ENCODE data around the gene ONECUT1.
A peak's percentile ranks its signal among the peaks of the same experiment; 100 is the strongest.

The ONECUT1 gene

GRCh38 chr15:52762621-52763020 is 27.5 kb downstream of the ONECUT1 start:
- Histone ChIP-seq H3K4me1 (ENCODE audit: control insufficient read depth, insufficient read depth, low read length) (no peaks in the 10 kb centered on the region), H3K9ac (ENCODE audit: low read depth, low read length) (no peak overlapping the region), H3K4me3 (ENCODE audit: low read depth, low read length) (no peak overlapping the region), H3K9me3 (ENCODE audit: control insufficient read depth, insufficient read depth, low read length) (no peaks in the 10 kb centered on the region), H3K27me3 (ENCODE audit: control insufficient read depth, insufficient read depth, low read length) (no peaks in the 10 kb centered on the region), H3K36me3 (ENCODE audit: control insufficient read depth, insufficient read depth, low read length) (no peaks in the 10 kb centered on the region)

GRCh38 chr15:52760562-52760961 is 29.6 kb downstream of the ONECUT1 start:
- H3K9me3 ChIP-seq (ENCODE audit: control insufficient read depth, insufficient read depth, low read length): no peaks in the 10 kb centered on the region
- no peaks in the 10 kb centered on the region for H3K4me1 ChIP-seq (ENCODE audit: control insufficient read depth, insufficient read depth, low read length)
- H3K9ac ChIP-seq (ENCODE audit: low read depth, low read length): no peak overlapping the region
- H3K36me3 ChIP-seq (ENCODE audit: control insufficient read depth, insufficient read depth, low read length): no peaks in the 10 kb centered on the region
- no peaks in the 10 kb centered on the region for H3K27me3 ChIP-seq (ENCODE audit: control insufficient read depth, insufficient read depth, low read length)
- no peak overlapping the region for H3K4me3 ChIP-seq (ENCODE audit: low read depth, low read length)

GRCh38 chr15:52759969-52760368 is 30.2 kb downstream of the ONECUT1 start:
- H3K9me3 ChIP-seq (ENCODE audit: control insufficient read depth, insufficient read depth, low read length): no peaks in the 10 kb centered on the region
- no peak overlapping the region for H3K4me3 ChIP-seq (ENCODE audit: low read depth, low read length)
- H3K36me3 ChIP-seq (ENCODE audit: control insufficient read depth, insufficient read depth, low read length): no peaks in the 10 kb centered on the region
- H3K9ac ChIP-seq (ENCODE audit: low read depth, low read length): no peak overlapping the region
- H3K27me3 ChIP-seq (ENCODE audit: control insufficient read depth, insufficient read depth, low read length): no peaks in the 10 kb centered on the region
- H3K4me1 ChIP-seq (ENCODE audit: control insufficient read depth, insufficient read depth, low read length): no peaks in the 10 kb centered on the region

GRCh38 chr15:52757496-52757895 is 32.6 kb downstream of the ONECUT1 start:
- peaks cover 9% of the 10 kb centered on the region for H3K4me1 ChIP-seq (ENCODE audit: control insufficient read depth, insufficient read depth, low read length)
- H3K9me3 ChIP-seq (ENCODE audit: control insufficient read depth, insufficient read depth, low read length): no peaks in the 10 kb centered on the region
- H3K4me3 ChIP-seq (ENCODE audit: low read depth, low read length): no peak overlapping the region
- H3K9ac ChIP-seq (ENCODE audit: low read depth, low read length): no peak overlapping the region
- no peaks in the 10 kb centered on the region for H3K27me3 ChIP-seq (ENCODE audit: control insufficient read depth, insufficient read depth, low read length)
- H3K36me3 ChIP-seq (ENCODE audit: control insufficient read depth, insufficient read depth, low read length): no peaks in the 10 kb centered on the region

- no peaks in the 10 kb centered on the region for H3K9me3 ChIP-seq (ENCODE audit: control insufficient read depth, insufficient read depth, low read length)
- no peaks in the 10 kb centered on the region for H3K36me3 ChIP-seq (ENCODE audit: control insufficient read depth, insufficient read depth, low read length)
- peaks cover 28% of the 10 kb centered on the region for H3K4me1 ChIP-seq (ENCODE audit: control insufficient read depth, insufficient read depth, low read length)
- H3K9ac ChIP-seq (ENCODE audit: low read depth, low read length): no peak overlapping the region
- no peak overlapping the region for H3K4me3 ChIP-seq (ENCODE audit: low read depth, low read length)
- no peaks in the 10 kb centered on the region for H3K27me3 ChIP-seq (ENCODE audit: control insufficient read depth, insufficient read depth, low read length)
These were observed 38.6 kb downstream of the ONECUT1 start for GRCh38 chr15:52751522-52751921.

- H3K27me3 ChIP-seq (ENCODE audit: control insufficient read depth, insufficient read depth, low read length): no peaks in the 10 kb centered on the region
- H3K36me3 ChIP-seq (ENCODE audit: control insufficient read depth, insufficient read depth, low read length): no peaks in the 10 kb centered on the region
- peaks cover 38% of the 10 kb centered on the region for H3K4me1 ChIP-seq (ENCODE audit: control insufficient read depth, insufficient read depth, low read length)
- no peak overlapping the region for H3K4me3 ChIP-seq (ENCODE audit: low read depth, low read length)
- no peaks in the 10 kb centered on the region for H3K9me3 ChIP-seq (ENCODE audit: control insufficient read depth, insufficient read depth, low read length)
- no peak overlapping the region for H3K9ac ChIP-seq (ENCODE audit: low read depth, low read length)
These were observed 40.9 kb downstream of the ONECUT1 start for GRCh38 chr15:52749258-52749657.

GRCh38 chr15:52746162-52746757 is 43.9 kb downstream of the ONECUT1 start:
- H3K9ac ChIP-seq (ENCODE audit: low read depth, low read length): peak overlapping the region; percentile 41
- peak overlapping the region; percentile 34 for H3K4me3 ChIP-seq (ENCODE audit: low read depth, low read length)
- H3K4me1 ChIP-seq (ENCODE audit: control insufficient read depth, insufficient read depth, low read length): peaks cover 23% of the 10 kb centered on the region
- H3K36me3 ChIP-seq (ENCODE audit: control insufficient read depth, insufficient read depth, low read length): no peaks in the 10 kb centered on the region
- H3K9me3 ChIP-seq (ENCODE audit: control insufficient read depth, insufficient read depth, low read length): no peaks in the 10 kb centered on the region
- H3K27me3 ChIP-seq (ENCODE audit: control insufficient read depth, insufficient read depth, low read length): no peaks in the 10 kb centered on the region

- Histone ChIP-seq H3K27me3 (ENCODE audit: control insufficient read depth, insufficient read depth, low read length) (no peaks in the 10 kb centered on the region), H3K36me3 (ENCODE audit: control insufficient read depth, insufficient read depth, low read length) (no peaks in the 10 kb centered on the region), H3K4me3 (ENCODE audit: low read depth, low read length) (peak overlapping the region; percentile 34), H3K9ac (ENCODE audit: low read depth, low read length) (peak overlapping the region; percentile 41), H3K9me3 (ENCODE audit: control insufficient read depth, insufficient read depth, low read length) (no peaks in the 10 kb centered on the region), H3K4me1 (ENCODE audit: control insufficient read depth, insufficient read depth, low read length) (peaks cover 20% of the 10 kb centered on the region)
These were observed 44.6 kb downstream of the ONECUT1 start for GRCh38 chr15:52745326-52746161.

GRCh38 chr15:52738311-52738710 is 51.8 kb downstream of the ONECUT1 start:
- Histone ChIP-seq H3K27me3 (ENCODE audit: control insufficient read depth, insufficient read depth, low read length) (no peaks in the 10 kb centered on the region), H3K9me3 (ENCODE audit: control insufficient read depth, insufficient read depth, low read length) (no peaks in the 10 kb centered on the region), H3K36me3 (ENCODE audit: control insufficient read depth, insufficient read depth, low read length) (no peaks in the 10 kb centered on the region), H3K4me3 (ENCODE audit: low read depth, low read length) (no peak overlapping the region), H3K9ac (ENCODE audit: low read depth, low read length) (no peak overlapping the region), H3K4me1 (ENCODE audit: control insufficient read depth, insufficient read depth, low read length) (peaks cover 4% of the 10 kb centered on the region)

- no peaks in the 10 kb centered on the region for H3K27me3 ChIP-seq (ENCODE audit: control insufficient read depth, insufficient read depth, low read length)
- H3K36me3 ChIP-seq (ENCODE audit: control insufficient read depth, insufficient read depth, low read length): no peaks in the 10 kb centered on the region
- peaks cover 9% of the 10 kb centered on the region for H3K4me1 ChIP-seq (ENCODE audit: control insufficient read depth, insufficient read depth, low read length)
- H3K4me3 ChIP-seq (ENCODE audit: low read depth, low read length): no peak overlapping the region
- no peak overlapping the region for H3K9ac ChIP-seq (ENCODE audit: low read depth, low read length)
- H3K9me3 ChIP-seq (ENCODE audit: control insufficient read depth, insufficient read depth, low read length): no peaks in the 10 kb centered on the region
These were observed 52.4 kb downstream of the ONECUT1 start for GRCh38 chr15:52737720-52738119.

GRCh38 chr15:52735231-52736089 is 54.7 kb downstream of the ONECUT1 start:
- Histone ChIP-seq H3K4me3 (ENCODE audit: low read depth, low read length) (no peak overlapping the region), H3K4me1 (ENCODE audit: control insufficient read depth, insufficient read depth, low read length) (peaks cover 9% of the 10 kb centered on the region), H3K36me3 (ENCODE audit: control insufficient read depth, insufficient read depth, low read length) (no peaks in the 10 kb centered on the region), H3K27me3 (ENCODE audit: control insufficient read depth, insufficient read depth, low read length) (no peaks in the 10 kb centered on the region), H3K9ac (ENCODE audit: low read depth, low read length) (no peak overlapping the region), H3K9me3 (ENCODE audit: control insufficient read depth, insufficient read depth, low read length) (no peaks in the 10 kb centered on the region)
